H1 (cell line): ENCODE results near the gene PRIMA1. TPM values are rescaled to one million over a fixed set of nuclear protein-coding genes. Genes with fewer than 3 reads are reported as not detected.

Source experiments
- CTCF ChIA-PET: fragments of 300-600 bp; sonication (Branson Sonifier 250); formaldehyde crosslinking; loops from one replicate; lab custom pipeline; 2021; ENCODE audit not compliant: partially characterized antibody; lab: Charles Lee
- POLR2A ChIA-PET: fragments of 300-600 bp; sonication (Branson Sonifier 250); formaldehyde crosslinking; loops from one replicate; lab custom pipeline; 2021; ENCODE audit warnings: inconsistent platforms; ENCODE audit not compliant: partially characterized antibody; lab: Charles Lee
- DNase-seq, 2 experiments: peaks; one replicate each; pipeline versions ENCODE4 v3.0.0 to v3.0.0-alpha.2; 2010 to 2022; ENCODE audit warnings: low spot score in 2 of 2, low read depth in 1 of 2, mixed read lengths in 1 of 2
- FAIRE-seq: peaks from 2 replicates; lab custom pipeline; 2011; peaks lifted over from hg19 to GRCh38; lab: Jason Lieb, UNC
- H2AFZ ChIP-seq: 2 replicates; pipeline ENCODE4 v1.8.1; 2012; ENCODE audit warnings: low read length, inconsistent platforms
- H2AK5ac ChIP-seq: 2 replicates; pipeline ENCODE4 v1.6.1; 2013; ENCODE audit warnings: low read depth, low read length
- H2BK120ac ChIP-seq: replicated peaks from 2 replicates; pipeline ENCODE3; 2013; ENCODE audit warnings: low read depth, low read length, inconsistent platforms
- H2BK12ac ChIP-seq: 2 replicates; pipeline ENCODE4 v1.6.1; 2013; ENCODE audit warnings: low read depth, low read length
- H2BK15ac ChIP-seq: 2 replicates; pipeline ENCODE4 v1.6.1; 2013; ENCODE audit warnings: low read length
- H2BK20ac ChIP-seq: 2 replicates; pipeline ENCODE4 v1.6.1; 2013; ENCODE audit warnings: low read length
- H2BK5ac ChIP-seq: 2 replicates; pipeline ENCODE4 v1.6.1; 2013; ENCODE audit warnings: low read depth, low read length
- H3K14ac ChIP-seq: 2 replicates; pipeline ENCODE4 v1.6.1; 2013; ENCODE audit warnings: inconsistent platforms; ENCODE audit not compliant: insufficient read length
- H3K18ac ChIP-seq: 2 replicates; pipeline ENCODE4 v1.6.1; 2013; ENCODE audit warnings: low read length; ENCODE audit errors: extremely low read depth
- H3K23ac ChIP-seq: 2 replicates; pipeline ENCODE4 v1.6.1; 2013; ENCODE audit warnings: inconsistent platforms; ENCODE audit not compliant: insufficient read length
- H3K23me2 ChIP-seq: 2 replicates; pipeline ENCODE4 v1.6.1; 2013; ENCODE audit warnings: low read depth, low read length
- H3K27ac ChIP-seq: 2 replicates; pipeline ENCODE4 v1.6.1; 2011; ENCODE audit warnings: low read depth, low read length, inconsistent platforms
- H3K27me3 ChIP-seq, 4 experiments: replicated peaks in 1 of 4; 1 replicate in 1 of 4; 2 replicates in 3 of 4; pipeline versions ENCODE4 v1.6.1 to v1.8.1; 2011 to 2013; ENCODE audit warnings: low read length in 3 of 4, mild to moderate bottlenecking in 3 of 4, inconsistent platforms in 2 of 4, mixed read lengths in 2 of 4, moderate library complexity in 1 of 4; ENCODE audit not compliant: control insufficient read depth in 3 of 4, insufficient read depth in 3 of 4; ENCODE audit errors: extremely low read depth in 1 of 4
- H3K36me3 ChIP-seq, 4 experiments: 2 replicates each; pipeline versions ENCODE4 v1.6.1 to v1.8.1; 2011 to 2013; ENCODE audit warnings: mild to moderate bottlenecking in 4 of 4, low read length in 3 of 4, moderate library complexity in 2 of 4, control low read depth in 1 of 4, inconsistent platforms in 1 of 4; ENCODE audit not compliant: insufficient read depth in 4 of 4, control insufficient read depth in 2 of 4
- H3K4ac ChIP-seq: replicated peaks from 2 replicates; pipeline ENCODE3; 2013; ENCODE audit warnings: low read length, low read depth, mixed read lengths, inconsistent platforms; ENCODE audit not compliant: insufficient read length
- H3K4me1 ChIP-seq, 4 experiments: replicated peaks in 1 of 4; 1 replicate in 1 of 4; 2 replicates in 3 of 4; pipeline versions ENCODE4 v1.6.1 to v1.8.1; 2011 to 2013; ENCODE audit warnings: low read length in 3 of 4, inconsistent platforms in 2 of 4, mixed read lengths in 1 of 4; ENCODE audit not compliant: insufficient read depth in 4 of 4, control insufficient read depth in 3 of 4
- H3K4me2 ChIP-seq, 2 experiments: 2 replicates each; pipeline versions ENCODE4 v1.6.1 to v1.8.1; 2011 to 2013; ENCODE audit warnings: low read depth in 2 of 2, low read length in 2 of 2, control low read depth in 1 of 2, inconsistent platforms in 1 of 2, mild to moderate bottlenecking in 1 of 2; ENCODE audit not compliant: insufficient read depth in 1 of 2
- H3K4me3 ChIP-seq, 4 experiments: fragments of 200-600, 300-600 bp in 1 of 4; sonication (generic), shearing (Covaris generic), sonication (Bioruptor Twin) in 1 of 4; 2 replicates each; pipeline versions ENCODE4 v1.5.1 to v1.8.1; 2011 to 2016; ENCODE audit warnings: low read length in 4 of 4, low read depth in 3 of 4, control low read depth in 2 of 4, inconsistent platforms in 2 of 4, mild to moderate bottlenecking in 2 of 4, mixed read lengths in 1 of 4, moderate library complexity in 1 of 4; ENCODE audit not compliant: insufficient read depth in 2 of 4; ENCODE audit errors: extremely low read depth in 1 of 4
- H3K56ac ChIP-seq: replicated peaks from 2 replicates; pipeline ENCODE3; 2013; ENCODE audit warnings: low read depth, mild to moderate bottlenecking, mixed read lengths, low read length, inconsistent platforms; ENCODE audit not compliant: insufficient read length
- H3K79me1 ChIP-seq: 2 replicates; pipeline ENCODE4 v1.6.1; 2013; ENCODE audit warnings: low read depth, low read length, control low read depth
- H3K79me2 ChIP-seq, 2 experiments: 2 replicates each; pipeline versions ENCODE4 v1.6.1 to v1.8.1; 2012 to 2013; ENCODE audit warnings: low read length in 2 of 2, mild to moderate bottlenecking in 2 of 2, inconsistent platforms in 1 of 2; ENCODE audit not compliant: insufficient read depth in 2 of 2, control insufficient read depth in 1 of 2
- H3K9ac ChIP-seq, 4 experiments: replicated peaks in 1 of 4; 1 replicate in 1 of 4; 2 replicates in 3 of 4; pipeline versions ENCODE4 v1.6.1 to v1.8.1; 2011 to 2013; ENCODE audit warnings: low read depth in 3 of 4, low read length in 3 of 4, control low read depth in 2 of 4, mild to moderate bottlenecking in 2 of 4, moderate library complexity in 2 of 4, inconsistent platforms in 1 of 4; ENCODE audit errors: extremely low read depth in 1 of 4
- H3K9me3 ChIP-seq, 2 experiments: 2 replicates each; pipeline versions ENCODE4 v1.6.1 to v1.8.1; 2012 to 2013; ENCODE audit warnings: mild to moderate bottlenecking in 2 of 2, moderate library complexity in 2 of 2, control low read depth in 1 of 2, inconsistent platforms in 1 of 2, low read depth in 1 of 2, low read length in 1 of 2, mixed read lengths in 1 of 2; ENCODE audit not compliant: insufficient read depth in 2 of 2
- H4K20me1 ChIP-seq, 2 experiments: replicated peaks in 1 of 2; 2 replicates each; pipeline versions ENCODE3 to v1.8.1; 2011 to 2013; ENCODE audit warnings: inconsistent platforms in 2 of 2, low read length in 2 of 2, mild to moderate bottlenecking in 1 of 2; ENCODE audit not compliant: insufficient read depth in 2 of 2, control insufficient read depth in 1 of 2
- H4K5ac ChIP-seq: 2 replicates; pipeline ENCODE4 v1.6.1; 2013; ENCODE audit warnings: low read length, low read depth, mixed read lengths, inconsistent platforms; ENCODE audit not compliant: insufficient read length
- H4K8ac ChIP-seq: 2 replicates; pipeline ENCODE4 v1.8.0; 2013; ENCODE audit warnings: mild to moderate bottlenecking, moderate library complexity, low read length, inconsistent platforms; ENCODE audit not compliant: insufficient read depth; ENCODE audit errors: extremely low read depth
- H4K91ac ChIP-seq: replicated peaks from 2 replicates; pipeline ENCODE3; 2013; ENCODE audit warnings: low read length, mixed read lengths, inconsistent platforms; ENCODE audit not compliant: insufficient read length
- SP2 ChIP-seq: IDR thresholded peaks from 2 replicates; pipeline ENCODE4 v1.6.1; 2012; ENCODE audit warnings: mild to moderate bottlenecking, low read length, inconsistent platforms
- SRF ChIP-seq: IDR thresholded peaks from 2 replicates; pipeline ENCODE4 v1.6.1; 2011; ENCODE audit warnings: mild to moderate bottlenecking, low read depth, low read length, moderate library complexity
- WGBS, 2 experiments: shearing (Covaris generic) in 1 of 2; methylation state at CpG; one replicate each; pipeline versions ENCODE4 v1.1.6 to v1.1.7; 2013 to 2015; ENCODE audit warnings: low lambda C conversion rate in 2 of 2, mixed read lengths in 2 of 2, inconsistent platforms in 1 of 2, low coverage in 1 of 2, missing lambda C conversion rate in 1 of 2; ENCODE audit not compliant: insufficient replicate concordance in 2 of 2, insufficient coverage in 1 of 2, insufficient read length in 1 of 2; ENCODE audit errors: extremely low coverage in 1 of 2, missing lambda C conversion rate in 1 of 2; 5-methylcytosine and 5-hydroxymethylcytosine counted together
- polyA plus RNA-seq, 7 experiments: library from polyadenylated mRNA; depleted of rRNA in 3 of 7; stranded (reverse) in 5 of 7; unstranded in 2 of 7; fragments of >200 nt in 5 of 7; fragments of 200-250 nt in 2 of 7; gene quantifications; 1 replicate in 5 of 7; 2 replicates in 1 of 7; 4 replicates in 1 of 7; pipeline versions ENCODE4 v1.2.1 to v1.2.3, GENCODE V29; 2011 to 2013; ENCODE audit warnings: missing spikeins in 2 of 7, mixed read lengths in 2 of 7
- total RNA-seq: library from RNA; stranded (reverse); fragmentation: NEBNext Ultra II Directional; extraction: Animal tissue kit (Norgen Biotek cat#: 25700); gene quantifications from 2 replicates; pipeline ENCODE4 v1.2.1, GENCODE V29; 2021

The PRIMA1 gene
- total and polyA plus RNA-seq, 2 of the 8 experiments (the other 6 are each of a cell fraction or from before 2014, with no cell fraction given): 2.8 to 4.5 TPM

- Histone ChIP-seq H2BK120ac (no peak overlapping the region), H3K56ac (no peak overlapping the region), H2BK5ac (no peak overlapping the region), H3K14ac (no peak overlapping the region), H4K20me1 (no peaks in the 10 kb centered on the region), H3K23ac (no peak overlapping the region), H2AK5ac (no peak overlapping the region), H2BK12ac (no peak overlapping the region), H2BK15ac (no peak overlapping the region; the same call in 1 of the 2 replicates), H3K27ac (no peak overlapping the region), H3K4me1 (peaks cover 4 to 13% (median 7%) of the 10 kb centered on the region in 4 experiments), H2AFZ (no peak overlapping the region), H4K5ac (no peak overlapping the region), H3K4me3 (no peak overlapping the region), H3K23me2 (no peaks in the 10 kb centered on the region), H4K8ac (no peak overlapping the region), H3K18ac (no peak overlapping the region), H3K9ac (no peak overlapping the region), H3K27me3 (no peaks in the 10 kb centered on the region), H3K4ac (no peak overlapping the region), H2BK20ac (no peak overlapping the region), H3K36me3 (no peaks in the 10 kb centered on the region), H3K4me2 (no peak overlapping the region), H3K79me2 (no peaks in the 10 kb centered on the region), H3K9me3 (no peaks in the 10 kb centered on the region), H4K91ac (no peak overlapping the region), H3K79me1 (no peaks in the 10 kb centered on the region)
- CTCF ChIA-PET: interaction anchor here (0.6 to 2.2 kb wide), 3 partner anchors 9 to 222 kb away, joined by 4 to 6 read pairs (median 6); no protein-coding TSS in a partner anchor
- TF ChIP-seq SP2: no peak
- no peak for TF ChIP-seq SRF
- DNase-seq: peak in 1 of 2 experiments; percentile 17
- WGBS, 2 experiments: 88% methylated on average over 7 of the region's 7 CpGs; no CpG with 5 or more reads in 1 of the 2 experiments
- no peak for FAIRE-seq
- POLR2A ChIA-PET: no interaction called here
These were observed 73.7 kb downstream of the PRIMA1 start for GRCh38 chr14:93714605-93715004.
